K562 (cell line): ENCODE measurements around the gene ANO8. TPM values are rescaled to one million over a fixed set of nuclear protein-coding genes. Genes with fewer than 3 reads are reported as not detected.

Experiments used
- EP400 ChIP-seq: fragments of 450-650 bp; IDR thresholded peaks from 2 replicates; pipeline ENCODE4 v1.6.1; 2017; ENCODE audit warnings: antibody characterized with exemption, mild to moderate bottlenecking, moderate library complexity
- ETS2 ChIP-seq: IDR thresholded peaks from 2 replicates; pipeline ENCODE4 v1.6.1; 2016; ENCODE audit warnings: borderline replicate concordance, missing genetic modification characterization, mild to moderate bottlenecking, moderate library complexity, missing compliant biosample characterization; ENCODE audit not compliant: poor library complexity, severe bottlenecking
- FOS ChIP-seq: IDR thresholded peaks from 3 replicates; pipeline ENCODE4 v1.6.1; 2011; ENCODE audit not compliant: insufficient read length; ENCODE audit errors: extremely low read depth
- KDM5B ChIP-seq: fragments of 200-600 bp; sonication (generic); IDR thresholded peaks from 2 replicates; pipeline ENCODE4 v1.6.1; 2012; ENCODE audit warnings: low read depth, mild to moderate bottlenecking, moderate library complexity, low read length, control low read depth, inconsistent platforms; ENCODE audit not compliant: insufficient replicate concordance
- LEF1 ChIP-seq: fragments of 450-650 bp; IDR thresholded peaks from 2 replicates; pipeline ENCODE4 v1.6.1; 2016; ENCODE audit warnings: mild to moderate bottlenecking
- NFRKB ChIP-seq: fragments of 450-650 bp; IDR thresholded peaks from 2 replicates; pipeline ENCODE4 v1.6.1; 2016; ENCODE audit warnings: low read depth
- PHF20 ChIP-seq: fragments of 450-650 bp; IDR thresholded peaks from 2 replicates; pipeline ENCODE4 v1.6.1; 2018; ENCODE audit not compliant: partially characterized antibody
- SAFB ChIP-seq: fragments of 200-400 bp; formaldehyde crosslinking; IDR thresholded peaks from 2 replicates; pipeline ENCODE4 v1.6.1; 2017; ENCODE audit warnings: low read depth, low read length, borderline replicate concordance
- SIRT6 ChIP-seq: IDR thresholded peaks from one replicate; pipeline ENCODE4 v1.6.1; 2012; ENCODE audit warnings: low read depth, mild to moderate bottlenecking, control low read depth, inconsistent platforms, low read length, moderate library complexity
- TAF9B ChIP-seq: fragments of 450-650 bp; IDR thresholded peaks from 2 replicates; pipeline ENCODE4 v1.6.1; 2018; ENCODE audit warnings: mild to moderate bottlenecking; ENCODE audit not compliant: partially characterized antibody
- polyA plus RNA-seq, 8 experiments: library from polyadenylated mRNA; depleted of rRNA in 4 of 8; stranded (reverse) in 5 of 8; unstranded in 3 of 8; fragments of >200 nt; fragmentation: Nextera tagmentation in 2 of 8; fragmentation: Illumina TruSeq in 1 of 8; extraction: Ambion mirVana in 2 of 8; extraction: Trizol in 1 of 8; gene quantifications; 2 replicates each; pipeline versions ENCODE4 v1.2.1 to v1.2.3, GENCODE V29; 2011 to 2014; ENCODE audit warnings: inconsistent platforms in 1 of 8, missing spikeins in 1 of 8
- total RNA-seq, 7 experiments: library from RNA; depleted of rRNA in 6 of 7; stranded (reverse); fragments of >200 nt in 6 of 7; fragmentation: Illumina TruSeq in 2 of 7; extraction: Trizol in 2 of 7; gene quantifications; 2 replicates each; pipeline versions ENCODE4 v1.2.1 to v1.2.3, GENCODE V29; 2011 to 2021; ENCODE audit warnings: low replicate concordance in 1 of 7
- TF ChIP-seq, protein P1 (sequence below): fragments of 450-650 bp; IDR thresholded peaks from 2 replicates; pipeline ENCODE4 v1.6.1; 2017; ENCODE audit warnings: antibody characterized with exemption, mild to moderate bottlenecking
- TF ChIP-seq, protein P2 (sequence below): fragments of 250-450 bp; sonication (Bioruptor Pico); IDR thresholded peaks from 2 replicates; pipeline ENCODE4 v1.8.0; 2021; ENCODE audit warnings: mild to moderate bottlenecking, moderate library complexity
- TF ChIP-seq, protein P3 (sequence below): fragments of 250-450 bp; sonication (Bioruptor Pico); IDR thresholded peaks from 2 replicates; pipeline ENCODE4 v1.4.0; 2020
- TF ChIP-seq, protein P4 (sequence below): fragments of 450-650 bp; formaldehyde crosslinking; IDR thresholded peaks from 2 replicates; pipeline ENCODE4 v1.4.0; 2020; ENCODE audit warnings: mild to moderate bottlenecking, moderate library complexity
- TF ChIP-seq, protein P5 (sequence below): sonication (generic); formaldehyde crosslinking; IDR thresholded peaks from 2 replicates; pipeline ENCODE4 v1.8.1; 2023; ENCODE audit warnings: mild to moderate bottlenecking, missing genetic modification reagents

The ANO8 gene
- total and polyA plus RNA-seq, 9 of the 15 experiments (the other 6 are each of a cell fraction or from before 2014, with no cell fraction given): 0.07 to 7.6 (median 2.3) TPM; not detected in 1

DNA sequence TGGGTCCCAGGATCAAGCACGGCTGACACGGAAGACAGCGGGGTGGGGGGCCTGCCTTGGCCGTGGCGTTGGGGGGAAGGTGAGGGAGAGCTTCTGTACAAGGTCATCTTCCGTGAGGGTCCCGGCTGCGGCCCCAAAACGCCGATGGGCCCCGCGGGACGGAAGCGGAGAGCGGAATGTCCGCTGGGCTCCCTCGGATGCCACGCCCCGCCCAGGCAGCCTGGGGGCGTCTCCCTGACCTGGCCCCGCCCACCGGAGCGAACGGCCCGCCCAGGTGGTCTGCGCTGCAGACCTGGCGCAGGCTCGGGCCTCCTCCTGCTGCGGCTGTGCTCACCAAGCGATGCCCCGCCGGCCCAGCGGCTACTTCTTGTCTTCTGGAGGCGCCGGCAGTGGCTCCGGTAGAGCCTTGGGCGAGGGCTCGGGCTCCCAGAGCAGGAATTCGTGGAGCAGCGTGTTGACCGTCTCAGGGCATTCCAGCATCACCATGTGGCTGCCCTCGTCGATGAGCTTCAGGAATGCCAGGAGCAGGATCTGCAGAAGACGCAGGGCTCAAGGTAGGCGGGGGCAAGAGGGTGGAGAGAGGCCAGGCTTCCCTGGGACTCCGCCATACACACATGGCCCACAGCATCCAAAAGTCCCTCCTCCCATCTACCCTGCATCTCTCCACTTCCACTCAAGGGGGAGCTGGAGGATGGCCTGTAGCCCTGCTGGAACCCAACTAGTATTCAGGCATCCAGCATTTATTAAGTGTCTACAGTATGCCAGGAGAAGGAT is 42.2 kb downstream of the ANO8 start (continued):
- TF ChIP-seq ETS2 (tag) (no peak), SIRT6 (no peak), PHF20 (no peak), TAF9B (no peak), FOS (no peak), NFRKB (0 out of 2 replicates have a peak, but pooled peaks have one; percentile 37), LEF1 (no peak), KDM5B (peak; percentile 56), EP400 (peak; percentile 93), SAFB (no peak)
- TF ChIP-seq, protein P1, sequence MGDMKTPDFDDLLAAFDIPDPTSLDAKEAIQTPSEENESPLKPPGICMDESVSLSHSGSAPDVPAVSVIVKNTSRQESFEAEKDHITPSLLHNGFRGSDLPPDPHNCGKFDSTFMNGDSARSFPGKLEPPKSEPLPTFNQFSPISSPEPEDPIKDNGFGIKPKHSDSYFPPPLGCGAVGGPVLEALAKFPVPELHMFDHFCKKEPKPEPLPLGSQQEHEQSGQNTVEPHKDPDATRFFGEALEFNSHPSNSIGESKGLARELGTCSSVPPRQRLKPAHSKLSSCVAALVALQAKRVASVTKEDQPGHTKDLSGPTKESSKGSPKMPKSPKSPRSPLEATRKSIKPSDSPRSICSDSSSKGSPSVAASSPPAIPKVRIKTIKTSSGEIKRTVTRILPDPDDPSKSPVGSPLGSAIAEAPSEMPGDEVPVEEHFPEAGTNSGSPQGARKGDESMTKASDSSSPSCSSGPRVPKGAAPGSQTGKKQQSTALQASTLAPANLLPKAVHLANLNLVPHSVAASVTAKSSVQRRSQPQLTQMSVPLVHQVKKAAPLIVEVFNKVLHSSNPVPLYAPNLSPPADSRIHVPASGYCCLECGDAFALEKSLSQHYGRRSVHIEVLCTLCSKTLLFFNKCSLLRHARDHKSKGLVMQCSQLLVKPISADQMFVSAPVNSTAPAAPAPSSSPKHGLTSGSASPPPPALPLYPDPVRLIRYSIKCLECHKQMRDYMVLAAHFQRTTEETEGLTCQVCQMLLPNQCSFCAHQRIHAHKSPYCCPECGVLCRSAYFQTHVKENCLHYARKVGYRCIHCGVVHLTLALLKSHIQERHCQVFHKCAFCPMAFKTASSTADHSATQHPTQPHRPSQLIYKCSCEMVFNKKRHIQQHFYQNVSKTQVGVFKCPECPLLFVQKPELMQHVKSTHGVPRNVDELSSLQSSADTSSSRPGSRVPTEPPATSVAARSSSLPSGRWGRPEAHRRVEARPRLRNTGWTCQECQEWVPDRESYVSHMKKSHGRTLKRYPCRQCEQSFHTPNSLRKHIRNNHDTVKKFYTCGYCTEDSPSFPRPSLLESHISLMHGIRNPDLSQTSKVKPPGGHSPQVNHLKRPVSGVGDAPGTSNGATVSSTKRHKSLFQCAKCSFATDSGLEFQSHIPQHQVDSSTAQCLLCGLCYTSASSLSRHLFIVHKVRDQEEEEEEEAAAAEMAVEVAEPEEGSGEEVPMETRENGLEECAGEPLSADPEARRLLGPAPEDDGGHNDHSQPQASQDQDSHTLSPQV: no peak
- TF ChIP-seq, protein P2, sequence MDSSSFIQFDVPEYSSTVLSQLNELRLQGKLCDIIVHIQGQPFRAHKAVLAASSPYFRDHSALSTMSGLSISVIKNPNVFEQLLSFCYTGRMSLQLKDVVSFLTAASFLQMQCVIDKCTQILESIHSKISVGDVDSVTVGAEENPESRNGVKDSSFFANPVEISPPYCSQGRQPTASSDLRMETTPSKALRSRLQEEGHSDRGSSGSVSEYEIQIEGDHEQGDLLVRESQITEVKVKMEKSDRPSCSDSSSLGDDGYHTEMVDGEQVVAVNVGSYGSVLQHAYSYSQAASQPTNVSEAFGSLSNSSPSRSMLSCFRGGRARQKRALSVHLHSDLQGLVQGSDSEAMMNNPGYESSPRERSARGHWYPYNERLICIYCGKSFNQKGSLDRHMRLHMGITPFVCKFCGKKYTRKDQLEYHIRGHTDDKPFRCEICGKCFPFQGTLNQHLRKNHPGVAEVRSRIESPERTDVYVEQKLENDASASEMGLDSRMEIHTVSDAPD: no peak
- TF ChIP-seq, protein P3, sequence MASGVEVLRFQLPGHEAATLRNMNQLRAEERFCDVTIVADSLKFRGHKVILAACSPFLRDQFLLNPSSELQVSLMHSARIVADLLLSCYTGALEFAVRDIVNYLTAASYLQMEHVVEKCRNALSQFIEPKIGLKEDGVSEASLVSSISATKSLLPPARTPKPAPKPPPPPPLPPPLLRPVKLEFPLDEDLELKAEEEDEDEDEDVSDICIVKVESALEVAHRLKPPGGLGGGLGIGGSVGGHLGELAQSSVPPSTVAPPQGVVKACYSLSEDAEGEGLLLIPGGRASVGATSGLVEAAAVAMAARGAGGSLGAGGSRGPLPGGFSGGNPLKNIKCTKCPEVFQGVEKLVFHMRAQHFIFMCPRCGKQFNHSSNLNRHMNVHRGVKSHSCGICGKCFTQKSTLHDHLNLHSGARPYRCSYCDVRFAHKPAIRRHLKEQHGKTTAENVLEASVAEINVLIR (CRISPR knock-in tag): no peak
- TF ChIP-seq, protein P4, sequence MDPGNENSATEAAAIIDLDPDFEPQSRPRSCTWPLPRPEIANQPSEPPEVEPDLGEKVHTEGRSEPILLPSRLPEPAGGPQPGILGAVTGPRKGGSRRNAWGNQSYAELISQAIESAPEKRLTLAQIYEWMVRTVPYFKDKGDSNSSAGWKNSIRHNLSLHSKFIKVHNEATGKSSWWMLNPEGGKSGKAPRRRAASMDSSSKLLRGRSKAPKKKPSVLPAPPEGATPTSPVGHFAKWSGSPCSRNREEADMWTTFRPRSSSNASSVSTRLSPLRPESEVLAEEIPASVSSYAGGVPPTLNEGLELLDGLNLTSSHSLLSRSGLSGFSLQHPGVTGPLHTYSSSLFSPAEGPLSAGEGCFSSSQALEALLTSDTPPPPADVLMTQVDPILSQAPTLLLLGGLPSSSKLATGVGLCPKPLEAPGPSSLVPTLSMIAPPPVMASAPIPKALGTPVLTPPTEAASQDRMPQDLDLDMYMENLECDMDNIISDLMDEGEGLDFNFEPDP (CRISPR knock-in tag): no peak
- TF ChIP-seq, protein P5, sequence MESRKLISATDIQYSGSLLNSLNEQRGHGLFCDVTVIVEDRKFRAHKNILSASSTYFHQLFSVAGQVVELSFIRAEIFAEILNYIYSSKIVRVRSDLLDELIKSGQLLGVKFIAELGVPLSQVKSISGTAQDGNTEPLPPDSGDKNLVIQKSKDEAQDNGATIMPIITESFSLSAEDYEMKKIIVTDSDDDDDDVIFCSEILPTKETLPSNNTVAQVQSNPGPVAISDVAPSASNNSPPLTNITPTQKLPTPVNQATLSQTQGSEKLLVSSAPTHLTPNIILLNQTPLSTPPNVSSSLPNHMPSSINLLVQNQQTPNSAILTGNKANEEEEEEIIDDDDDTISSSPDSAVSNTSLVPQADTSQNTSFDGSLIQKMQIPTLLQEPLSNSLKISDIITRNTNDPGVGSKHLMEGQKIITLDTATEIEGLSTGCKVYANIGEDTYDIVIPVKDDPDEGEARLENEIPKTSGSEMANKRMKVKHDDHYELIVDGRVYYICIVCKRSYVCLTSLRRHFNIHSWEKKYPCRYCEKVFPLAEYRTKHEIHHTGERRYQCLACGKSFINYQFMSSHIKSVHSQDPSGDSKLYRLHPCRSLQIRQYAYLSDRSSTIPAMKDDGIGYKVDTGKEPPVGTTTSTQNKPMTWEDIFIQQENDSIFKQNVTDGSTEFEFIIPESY (CRISPR knock-in tag): no peak
